T-cell (primary cell): ENCODE results near the gene ANKH. TPM values are rescaled to one million over a fixed set of nuclear protein-coding genes. Genes with fewer than 3 reads are reported as not detected.

ENCODE experiments used
- ATAC-seq, 4 experiments: fragments of 200-7000 bp in 3 of 4; fragments of 150-1000 bp in 1 of 4; cut with Tn5 transposase; replicated peaks in 1 of 4; 1 replicate in 3 of 4; 2 replicates in 1 of 4; pipeline ENCODE4 v1.10.0; 2021; ENCODE audit warnings: moderate library complexity in 3 of 4, mild to moderate bottlenecking in 2 of 4, moderate number of reproducible peaks in 1 of 4
- CTCF ChIA-PET, 2 donors: fragments of 300-600 bp; sonication (Branson Sonifier 250); formaldehyde crosslinking; loops; one replicate each; lab custom pipeline; 2022; ENCODE audit warnings: antibody characterized with exemption in 2 of 2; lab: Charles Lee
- POLR2A ChIA-PET, 2 donors: fragments of 300-600 bp; sonication (Branson Sonifier 250); formaldehyde crosslinking; loops; one replicate each; lab custom pipeline; 2022; ENCODE audit warnings: antibody characterized with exemption in 2 of 2; lab: Charles Lee
- DNase-seq, 35 experiments: peaks; one replicate each; pipeline versions ENCODE4 v3.0.0 to v3.0.0-alpha.2; 2013 to 2023
- H3K27ac ChIP-seq: one replicate; pipeline ENCODE4 v1.5.1; 2013; ENCODE audit warnings: low read length
- H3K27me3 ChIP-seq, 2 experiments: replicated peaks in 1 of 2; 1 replicate in 1 of 2; 2 replicates in 1 of 2; pipeline versions ENCODE4 v1.6.1 to v1.7.0; 2013; ENCODE audit warnings: low read length in 1 of 2, mixed read lengths in 1 of 2; ENCODE audit not compliant: control insufficient read depth in 2 of 2, insufficient read depth in 2 of 2; ENCODE audit errors: extremely low read depth in 1 of 2
- H3K36me3 ChIP-seq, 2 donors: 1 replicate in 1 of 2; 2 replicates in 1 of 2; pipeline versions ENCODE4 v1.6.1 to v1.7.0; 2013; ENCODE audit warnings: low read length in 1 of 2; ENCODE audit not compliant: control insufficient read depth in 2 of 2, insufficient read depth in 1 of 2; ENCODE audit errors: extremely low read depth in 1 of 2
- H3K4me1 ChIP-seq, 2 experiments: 1 replicate in 1 of 2; 2 replicates in 1 of 2; pipeline versions ENCODE4 v1.6.1 to v1.7.0; 2013; ENCODE audit warnings: low read length in 2 of 2, mixed read lengths in 1 of 2; ENCODE audit not compliant: insufficient read depth in 2 of 2, control insufficient read depth in 1 of 2; ENCODE audit errors: extremely low read depth in 1 of 2
- H3K4me3 ChIP-seq, 2 donors: 1 replicate in 1 of 2; 2 replicates in 1 of 2; pipeline versions ENCODE4 v1.5.1 to v1.7.0; 2013; ENCODE audit warnings: mild to moderate bottlenecking in 2 of 2, low read length in 1 of 2, moderate library complexity in 1 of 2; ENCODE audit not compliant: control insufficient read depth in 1 of 2; ENCODE audit errors: extremely low read depth in 1 of 2
- H3K9me3 ChIP-seq: 2 replicates; pipeline ENCODE4 v1.7.0; 2013
- H3K27ac Mint-ChIP-seq, 2 donors: one replicate each; pipeline ENCODE4 v1.8.0; 2020 to 2021; ENCODE audit warnings: mild to moderate bottlenecking in 2 of 2, mixed read lengths in 2 of 2
- H3K27me3 Mint-ChIP-seq, 2 donors: one replicate each; pipeline ENCODE4 v1.8.0; 2021 to 2022; ENCODE audit warnings: mixed read lengths in 2 of 2
- H3K36me3 Mint-ChIP-seq: one replicate; pipeline ENCODE4 v1.8.0; 2021; ENCODE audit warnings: mixed read lengths
- H3K4me1 Mint-ChIP-seq, 3 donors: one replicate each; pipeline ENCODE4 v1.8.0; 2020 to 2022; ENCODE audit warnings: mixed read lengths in 3 of 3, mild to moderate bottlenecking in 1 of 3
- H3K4me3 Mint-ChIP-seq, 3 donors: one replicate each; pipeline ENCODE4 v1.8.0; 2020 to 2022; ENCODE audit warnings: mild to moderate bottlenecking in 3 of 3, mixed read lengths in 3 of 3, moderate library complexity in 3 of 3
- H3K9me3 Mint-ChIP-seq, 3 donors: one replicate each; pipeline ENCODE4 v1.8.0; 2020 to 2022; ENCODE audit warnings: mixed read lengths in 3 of 3
- WGBS: methylation state at CpG from one replicate; pipeline ENCODE4 v1.1.5; 2013; ENCODE audit warnings: missing lambda C conversion rate; ENCODE audit not compliant: insufficient coverage; 5-methylcytosine and 5-hydroxymethylcytosine counted together
- total RNA-seq, 35 experiments: library from RNA in 6 of 35; stranded (reverse) in 6 of 35; fragments of 120-200 nt in 1 of 35; gene quantifications; one replicate each; pipeline versions ENCODE4 v1.2.1 to v1.2.4 and lab custom pipeline; 2013 to 2026

Gene ANKH
- total RNA-seq, 5 donors from 2014 or later (not counting 1 experiment from before 2014, with no cell fraction given) = 98.9 to 200 (median 167) TPM

- peaks cover 33 to 34% (median 34%) of the 10 kb centered on the region in 3 donors for H3K4me1 Mint-ChIP-seq
- peak in 34 of 35 experiments; percentile 9 to 67 (median 42) for DNase-seq
- Histone ChIP-seq H3K27ac (peak overlapping the region; percentile 79), H3K4me3 (peak overlapping the region; percentile 73), H3K27me3 (no peaks in the 10 kb centered on the region), H3K36me3 (no peaks in the 10 kb centered on the region), H3K9me3 (no peaks in the 10 kb centered on the region), H3K4me1 (peaks cover 17 to 22% of the 10 kb centered on the region in 2 experiments)
- ATAC-seq = peak; percentile 28 to 36 (median 30)
- H3K4me3 Mint-ChIP-seq = peak overlapping the region; percentile 87 to 90 (median 88)
- ChIA-PET POLR2A (interaction anchor here in 1 of 2 donors (1.5 kb wide), 1 partner anchor 120 kb away, joined by 6 read pairs; no protein-coding TSS in a partner anchor), CTCF (interaction anchor here in 1 of 2 donors (1.0 to 1.6 kb wide), 6 partner anchors 26 to 187 kb away, joined by 3 to 5 read pairs (median 4); no protein-coding TSS in a partner anchor)
- peaks cover 2% of the 10 kb centered on the region for H3K36me3 Mint-ChIP-seq
- WGBS = under 1% methylated on average over 65 of the region's 73 CpGs
- H3K9me3 Mint-ChIP-seq = no peaks in the 10 kb centered on the region
- H3K27ac Mint-ChIP-seq = peak overlapping the region; percentile 91
- no peaks in the 10 kb centered on the region for H3K27me3 Mint-ChIP-seq
Measured at GRCh38 chr5:14872070-14872989, 752 bp upstream of the ANKH start.

GRCh38 chr5:14870337-14871213 is 1.0 kb downstream of the ANKH start:
- ChIA-PET CTCF (interaction anchor here (0.6 to 1.9 kb wide), 17 partner anchors 13 to 303 kb away, joined by 3 to 15 read pairs (median 4); no protein-coding TSS in a partner anchor), POLR2A (interaction anchor here (0.5 to 1.0 kb wide), 10 partner anchors 31 to 457 kb away, joined by 3 to 8 read pairs (median 3); no protein-coding TSS in a partner anchor)
- Mint-ChIP-seq H3K36me3 (peaks cover 2% of the 10 kb centered on the region), H3K4me1 (peaks cover 45 to 48% (median 47%) of the 10 kb centered on the region in 3 donors), H3K27ac (peak overlapping the region; percentile 91 to 98), H3K27me3 (no peaks in the 10 kb centered on the region), H3K9me3 (no peaks in the 10 kb centered on the region), H3K4me3 (peak overlapping the region; percentile 87 to 98 (median 96))
- Histone ChIP-seq H3K36me3 (no peaks in the 10 kb centered on the region), H3K27ac (peak overlapping the region; percentile 77), H3K4me1 (peaks cover 17 to 22% of the 10 kb centered on the region in 2 experiments), H3K27me3 (no peaks in the 10 kb centered on the region), H3K9me3 (no peaks in the 10 kb centered on the region), H3K4me3 (peak overlapping the region; percentile 58 to 73)
- 3% methylated on average over 6 of the region's 21 CpGs for WGBS
- DNase-seq (peak in 27 of 35 experiments; percentile 6 to 81 (median 70)), ATAC-seq (peak in 3 of 4 experiments; percentile 41 to 57 (median 48))

DNA sequence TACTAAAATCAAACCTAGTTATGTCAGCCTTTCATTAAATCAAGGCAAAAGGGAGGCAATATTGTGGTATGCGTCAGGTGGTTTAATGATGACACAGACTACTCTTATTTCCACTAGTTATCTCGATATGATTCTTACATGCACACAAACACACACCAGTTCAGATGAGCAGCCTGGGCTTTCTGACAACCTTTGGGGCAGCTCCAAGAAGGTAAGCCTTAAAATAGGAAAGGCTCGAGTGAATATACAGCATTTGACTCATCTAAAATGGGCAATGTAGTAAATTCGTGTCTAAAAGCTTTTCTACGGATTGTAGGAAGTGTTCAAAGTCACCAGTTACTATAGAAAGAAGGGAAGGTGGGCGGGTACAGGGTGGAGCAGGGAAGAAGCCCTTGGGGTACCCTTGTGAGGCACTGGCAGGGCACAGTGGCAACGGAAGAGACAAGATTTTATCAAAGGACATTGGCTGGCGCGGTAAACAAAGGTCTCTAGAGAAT is 1.9 kb downstream of the ANKH start:
- H3K27ac ChIP-seq = peak overlapping the region; percentile 77

GRCh38 chr5:14869233-14869632 is 2.3 kb downstream of the ANKH start:
- Mint-ChIP-seq H3K4me3 (peak overlapping the region; percentile 87 to 98 (median 96)), H3K4me1 (peaks cover 48 to 52% (median 48%) of the 10 kb centered on the region in 3 donors), H3K36me3 (peaks cover 2% of the 10 kb centered on the region), H3K9me3 (no peaks in the 10 kb centered on the region), H3K27me3 (no peaks in the 10 kb centered on the region), H3K27ac (peak overlapping the region; percentile 91 to 98)
- no peak overlapping the region for H3K4me3 ChIP-seq
- H3K27me3 ChIP-seq = no peaks in the 10 kb centered on the region
- DNase-seq = no peak
- ATAC-seq = no peak
- POLR2A ChIA-PET = interaction anchor here (0.6 kb wide), 2 partner anchors 104 to 202 kb away, joined by 3 to 5 read pairs; no protein-coding TSS in a partner anchor
- peaks cover 17 to 22% of the 10 kb centered on the region in 2 experiments for H3K4me1 ChIP-seq
- CTCF ChIA-PET = interaction anchor here (0.6 to 1.9 kb wide), 3 partner anchors 142 to 203 kb away, joined by 4 to 8 read pairs (median 6); no protein-coding TSS in a partner anchor
- no peaks in the 10 kb centered on the region for H3K9me3 ChIP-seq
- 80% methylated on average over 1 of the region's 2 CpGs for WGBS
- H3K36me3 ChIP-seq = no peaks in the 10 kb centered on the region
- H3K27ac ChIP-seq = peak overlapping the region; percentile 77

More for the DNA sequence above, 1.9 kb downstream of the ANKH start:
- Mint-ChIP-seq H3K9me3 (no peaks in the 10 kb centered on the region), H3K36me3 (peaks cover 2% of the 10 kb centered on the region), H3K27me3 (no peaks in the 10 kb centered on the region), H3K27ac (peak overlapping the region; percentile 91 to 98), H3K4me3 (peak overlapping the region; percentile 87 to 98 (median 96)), H3K4me1 (peaks cover 48 to 49% (median 48%) of the 10 kb centered on the region in 3 donors)
- WGBS = 11% methylated on average over 5 of the region's 9 CpGs
- peaks cover 17 to 22% of the 10 kb centered on the region in 2 experiments for H3K4me1 ChIP-seq
- H3K4me3 ChIP-seq = peak overlapping the region; percentile 58 to 73
- ChIA-PET CTCF (interaction anchor here (0.6 to 1.9 kb wide), 7 partner anchors 60 to 203 kb away, joined by 3 to 15 read pairs (median 5); no protein-coding TSS in a partner anchor), POLR2A (interaction anchor here in 1 of 2 donors (0.9 to 1.0 kb wide), 2 partner anchors 74 to 116 kb away, joined by 4 to 8 read pairs; no protein-coding TSS in a partner anchor)
- H3K27me3 ChIP-seq = no peaks in the 10 kb centered on the region
- H3K9me3 ChIP-seq = no peaks in the 10 kb centered on the region
- peak in 2 of 35 experiments; percentile 24 to 29 for DNase-seq
- ATAC-seq = no peak
- no peaks in the 10 kb centered on the region for H3K36me3 ChIP-seq

- H3K4me3 Mint-ChIP-seq = peak overlapping the region; percentile 87 to 98 (median 96)
Measured at GRCh38 chr5:14868771-14869170, 2.8 kb downstream of the ANKH start.

More at GRCh38 chr5:14868771-14869170, 2.8 kb downstream of the ANKH start:
- CTCF ChIA-PET = interaction anchor here (0.6 to 0.8 kb wide), 4 partner anchors 9 to 183 kb away, joined by 3 to 4 read pairs (median 3); no protein-coding TSS in a partner anchor
- POLR2A ChIA-PET = interaction anchor here (0.6 kb wide), 2 partner anchors 104 to 201 kb away, joined by 3 to 5 read pairs; no protein-coding TSS in a partner anchor
- H3K4me1 Mint-ChIP-seq = peaks cover 50 to 57% (median 51%) of the 10 kb centered on the region in 3 donors
- H3K27me3 ChIP-seq = no peaks in the 10 kb centered on the region
- H3K36me3 ChIP-seq = no peaks in the 10 kb centered on the region
- H3K9me3 ChIP-seq = no peaks in the 10 kb centered on the region
- ATAC-seq = no peak
- peak overlapping the region; percentile 91 to 98 for H3K27ac Mint-ChIP-seq
- H3K27ac ChIP-seq = no peak overlapping the region
- H3K27me3 Mint-ChIP-seq = no peaks in the 10 kb centered on the region
- DNase-seq = no peak
- 88% methylated on average over 6 of the region's 7 CpGs for WGBS
- peaks cover 2% of the 10 kb centered on the region for H3K36me3 Mint-ChIP-seq
- H3K9me3 Mint-ChIP-seq = no peaks in the 10 kb centered on the region
- no peak overlapping the region for H3K4me3 ChIP-seq
- peaks cover 17 to 23% of the 10 kb centered on the region in 2 experiments for H3K4me1 ChIP-seq
